ENCODE data around the gene C14orf119. TPM values are rescaled to one million over a fixed set of nuclear protein-coding genes. Genes with fewer than 3 reads are reported as not detected.

The C14orf119 gene
- total RNA-seq, 1 donor from 2014 or later = 27.5 TPM

DNA sequence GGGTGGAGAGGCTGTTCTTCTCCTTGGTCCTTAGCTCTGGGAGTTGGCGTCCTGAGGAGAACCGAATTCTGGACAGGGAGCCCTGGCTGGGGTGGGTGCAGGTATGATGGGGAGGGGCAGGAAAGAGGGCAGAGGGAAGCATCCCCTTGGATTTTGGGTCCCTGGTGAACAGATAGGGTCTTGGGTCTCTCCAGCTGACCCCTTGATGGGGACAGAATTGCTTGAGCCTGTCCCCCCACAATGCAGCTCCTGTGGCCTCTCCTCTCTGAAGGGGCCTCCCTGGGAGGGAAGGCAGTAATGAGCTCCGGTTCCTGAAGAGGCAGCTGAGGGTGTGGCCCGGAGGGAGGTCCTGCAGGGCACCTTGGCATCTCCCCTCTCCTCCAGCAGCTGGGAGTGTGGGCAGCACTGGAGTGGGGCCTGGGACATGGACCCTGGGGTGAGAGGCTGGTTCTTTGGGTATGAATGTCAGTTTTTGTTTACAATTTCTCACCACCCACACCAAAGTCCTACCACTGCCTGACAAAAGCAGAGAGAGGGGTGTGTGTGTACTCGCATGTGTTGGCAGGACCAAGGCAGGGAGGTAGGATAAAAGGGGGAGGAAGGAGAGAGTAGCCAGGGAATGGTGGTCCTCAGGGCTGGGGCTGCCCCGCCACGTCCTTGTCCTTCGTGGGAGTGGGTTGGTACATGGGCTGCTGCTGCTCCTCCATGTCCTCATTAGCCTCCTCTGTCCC is 31.4 kb downstream of the C14orf119 start:
- Histone ChIP-seq H3K4me3 (ENCODE audit: low read depth, low read length) (no peak overlapping the region), H3K27me3 (ENCODE audit: control insufficient read depth, insufficient read depth, low read length) (no peaks in the 10 kb centered on the region), H3K36me3 (ENCODE audit: control insufficient read depth, insufficient read depth, low read length) (no peaks in the 10 kb centered on the region)
- no peak for DNase-seq (ENCODE audit: low read depth)
- TF ChIP-seq, protein P1, sequence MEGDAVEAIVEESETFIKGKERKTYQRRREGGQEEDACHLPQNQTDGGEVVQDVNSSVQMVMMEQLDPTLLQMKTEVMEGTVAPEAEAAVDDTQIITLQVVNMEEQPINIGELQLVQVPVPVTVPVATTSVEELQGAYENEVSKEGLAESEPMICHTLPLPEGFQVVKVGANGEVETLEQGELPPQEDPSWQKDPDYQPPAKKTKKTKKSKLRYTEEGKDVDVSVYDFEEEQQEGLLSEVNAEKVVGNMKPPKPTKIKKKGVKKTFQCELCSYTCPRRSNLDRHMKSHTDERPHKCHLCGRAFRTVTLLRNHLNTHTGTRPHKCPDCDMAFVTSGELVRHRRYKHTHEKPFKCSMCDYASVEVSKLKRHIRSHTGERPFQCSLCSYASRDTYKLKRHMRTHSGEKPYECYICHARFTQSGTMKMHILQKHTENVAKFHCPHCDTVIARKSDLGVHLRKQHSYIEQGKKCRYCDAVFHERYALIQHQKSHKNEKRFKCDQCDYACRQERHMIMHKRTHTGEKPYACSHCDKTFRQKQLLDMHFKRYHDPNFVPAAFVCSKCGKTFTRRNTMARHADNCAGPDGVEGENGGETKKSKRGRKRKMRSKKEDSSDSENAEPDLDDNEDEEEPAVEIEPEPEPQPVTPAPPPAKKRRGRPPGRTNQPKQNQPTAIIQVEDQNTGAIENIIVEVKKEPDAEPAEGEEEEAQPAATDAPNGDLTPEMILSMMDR (IDR thresholded peaks at IDR 0.05; ENCODE audit: insufficient read depth, low read length, poor library complexity, severe bottlenecking) = no peak

GRCh38 chr14:23127861-23128260 is 32.6 kb downstream of the C14orf119 start:
- no peak overlapping the region for H3K4me3 ChIP-seq (ENCODE audit: low read depth, low read length)

GRCh38 chr14:23128969-23129758 is 33.9 kb downstream of the C14orf119 start:
- H3K27me3 ChIP-seq (ENCODE audit: control insufficient read depth, insufficient read depth, low read length) = no peaks in the 10 kb centered on the region
- H3K4me3 ChIP-seq (ENCODE audit: low read depth, low read length) = no peak overlapping the region
- TF ChIP-seq, protein P1 (IDR thresholded peaks at IDR 0.05; ENCODE audit: insufficient read depth, low read length, poor library complexity, severe bottlenecking) = no peak
- DNase-seq (ENCODE audit: low read depth) = no peak
- no peaks in the 10 kb centered on the region for H3K36me3 ChIP-seq (ENCODE audit: control insufficient read depth, insufficient read depth, low read length)

More at GRCh38 chr14:23127861-23128260, 32.6 kb downstream of the C14orf119 start:
- TF ChIP-seq, protein P1 (IDR thresholded peaks at IDR 0.05; ENCODE audit: insufficient read depth, low read length, poor library complexity, severe bottlenecking) = no peak
- H3K27me3 ChIP-seq (ENCODE audit: control insufficient read depth, insufficient read depth, low read length) = no peaks in the 10 kb centered on the region
- H3K36me3 ChIP-seq (ENCODE audit: control insufficient read depth, insufficient read depth, low read length) = no peaks in the 10 kb centered on the region
- no peak for DNase-seq (ENCODE audit: low read depth)

DNA sequence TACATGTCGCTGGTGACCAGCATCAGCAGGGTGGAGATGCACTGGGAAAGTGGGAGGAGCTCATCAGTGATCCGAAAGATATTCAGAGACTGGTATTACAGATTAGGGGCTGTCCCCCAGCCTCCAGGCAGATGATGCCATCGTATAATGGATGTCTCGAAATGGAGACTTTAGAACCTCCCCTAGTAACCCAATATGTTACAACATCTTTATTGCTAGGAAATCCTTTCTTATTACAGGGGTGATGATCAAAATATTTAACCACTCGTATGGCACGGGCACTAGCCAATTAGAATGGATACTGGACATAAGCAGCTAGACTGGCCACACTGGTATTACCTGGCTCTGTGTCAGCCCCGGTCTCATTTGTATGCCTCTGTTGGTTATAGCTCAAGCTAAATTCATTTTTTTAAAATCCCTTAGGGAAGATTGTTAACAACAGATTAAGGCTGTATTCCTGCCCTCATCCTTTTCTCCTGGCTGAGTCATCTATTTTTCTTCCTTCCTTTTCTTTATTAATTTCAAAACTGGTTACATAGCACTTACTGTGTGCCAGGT is 34.5 kb downstream of the C14orf119 start:
- Histone ChIP-seq H3K36me3 (ENCODE audit: control insufficient read depth, insufficient read depth, low read length) (no peaks in the 10 kb centered on the region), H3K4me3 (ENCODE audit: low read depth, low read length) (no peak overlapping the region), H3K27me3 (ENCODE audit: control insufficient read depth, insufficient read depth, low read length) (no peaks in the 10 kb centered on the region)
- no peak for DNase-seq (ENCODE audit: low read depth)
- TF ChIP-seq, protein P1 (IDR thresholded peaks at IDR 0.05; ENCODE audit: insufficient read depth, low read length, poor library complexity, severe bottlenecking) = no peak

GRCh38 chr14:23130871-23131270 is 35.6 kb downstream of the C14orf119 start:
- no peak for DNase-seq (ENCODE audit: low read depth)
- Histone ChIP-seq H3K4me3 (ENCODE audit: low read depth, low read length) (no peak overlapping the region), H3K36me3 (ENCODE audit: control insufficient read depth, insufficient read depth, low read length) (no peaks in the 10 kb centered on the region), H3K27me3 (ENCODE audit: control insufficient read depth, insufficient read depth, low read length) (no peaks in the 10 kb centered on the region)
- TF ChIP-seq, protein P1 (IDR thresholded peaks at IDR 0.05; ENCODE audit: insufficient read depth, low read length, poor library complexity, severe bottlenecking) = no peak
